NCI-H2029 treated with DMSO at 0.1 percent for 48 hours (cell line): ENCODE data around the gene CCDC122.

Experiments used
- DNase-seq: peaks from one replicate; lab custom pipeline; 2025; lab: John Stamatoyannopoulos, UW

Gene CCDC122

GRCh38 chr13:43800828-43801227, 78.7 kb downstream of the CCDC122 start:
- DNase-seq = no peak

DNA sequence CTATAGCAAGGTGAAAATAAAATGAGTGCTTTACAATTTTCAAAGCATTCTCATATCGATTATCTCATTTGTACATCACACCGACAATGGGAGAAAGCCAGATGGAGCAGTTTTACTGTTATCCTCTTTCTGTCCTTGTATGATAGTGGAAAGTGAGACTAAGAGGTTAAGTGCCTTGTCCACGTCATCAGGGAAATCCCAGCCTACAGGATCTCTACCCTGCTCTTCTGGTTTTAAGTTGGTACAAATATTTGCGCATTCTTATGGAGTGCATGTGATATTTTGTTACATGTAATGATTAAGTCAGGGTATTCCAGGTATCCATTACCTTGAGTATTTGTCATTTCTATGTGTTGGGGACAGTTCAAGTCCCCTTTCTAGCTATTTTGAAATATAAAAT, 80.3 kb downstream of the CCDC122 start:
- no peak for DNase-seq

DNA sequence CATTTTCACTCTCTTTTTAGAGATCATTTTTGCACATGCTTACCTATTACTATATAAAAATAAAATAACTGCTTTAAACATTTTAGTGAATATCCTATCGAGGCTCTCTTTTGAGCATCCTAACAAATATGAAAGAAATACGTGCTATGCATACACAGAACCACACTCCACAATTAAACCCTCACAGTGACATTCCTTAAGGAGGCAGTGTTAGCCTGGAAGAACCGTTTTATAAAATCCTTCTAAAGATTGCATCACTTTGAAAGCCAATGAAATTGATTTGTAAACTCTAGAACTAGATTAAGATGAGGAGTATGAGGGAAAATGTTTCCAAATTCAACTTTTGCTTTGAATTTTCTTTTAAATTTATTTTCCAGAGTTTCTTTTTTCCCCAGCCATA, 81.7 kb downstream of the CCDC122 start:
- DNase-seq = no peak

DNA sequence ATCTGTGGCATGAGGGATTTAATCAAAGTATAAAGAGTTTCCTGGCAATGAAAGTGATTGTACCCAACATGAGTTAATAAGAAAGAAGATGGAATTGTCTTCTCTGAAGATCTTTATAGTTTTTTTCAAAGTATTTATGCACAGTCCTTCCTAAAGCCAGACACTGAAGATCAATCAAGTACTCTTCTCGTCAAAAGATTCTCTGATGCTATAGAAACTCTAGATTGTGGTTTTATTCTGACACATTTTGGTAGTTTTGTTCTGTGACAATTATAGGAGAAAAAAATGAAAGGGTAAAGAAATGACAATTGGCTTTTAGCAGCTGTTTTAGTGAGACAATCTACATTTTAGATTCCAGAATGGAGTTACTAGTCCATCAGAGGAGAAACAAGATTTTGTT, 82.4 kb downstream of the CCDC122 start:
- DNase-seq = no peak

GRCh38 chr13:43794416-43794815, 85.1 kb downstream of the CCDC122 start:
- DNase-seq = no peak

DNA sequence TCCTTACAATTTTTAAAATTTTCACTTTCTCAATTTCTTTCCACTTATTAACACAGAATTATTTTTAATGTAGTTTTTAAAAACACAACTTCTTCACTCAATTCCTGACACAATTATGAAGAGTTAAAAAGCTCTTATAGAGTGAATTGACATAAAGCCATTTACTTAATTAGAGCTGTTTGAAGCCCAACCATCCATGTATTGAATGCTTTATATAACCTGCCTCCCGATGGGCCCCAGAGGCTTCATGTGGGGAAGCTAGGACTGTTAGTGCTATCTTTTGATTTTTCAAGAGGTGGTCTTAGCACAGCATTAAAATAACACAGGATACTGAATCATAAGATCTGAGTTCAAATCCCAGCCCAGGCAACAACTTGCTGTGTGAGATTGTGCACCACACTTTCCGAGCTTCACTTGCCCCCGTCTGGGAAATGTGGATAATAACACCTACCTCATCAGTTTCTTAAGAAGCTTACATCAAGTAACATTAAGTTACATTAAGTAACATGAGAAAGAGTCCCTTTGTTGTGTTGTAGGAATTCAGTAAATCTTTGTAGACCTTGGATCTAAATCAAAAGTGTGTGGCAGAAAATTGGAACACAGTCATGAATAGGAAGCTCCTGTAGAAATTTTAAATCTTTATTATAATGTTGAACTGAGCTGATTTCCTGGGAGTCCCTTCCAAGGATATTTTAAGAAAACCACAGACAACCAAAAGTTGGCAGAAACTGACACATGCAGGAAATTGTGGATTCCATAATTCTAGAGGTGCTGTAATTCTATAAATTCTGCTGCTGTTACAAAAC, 87.3 kb downstream of the CCDC122 start:
- no peak for DNase-seq

DNA sequence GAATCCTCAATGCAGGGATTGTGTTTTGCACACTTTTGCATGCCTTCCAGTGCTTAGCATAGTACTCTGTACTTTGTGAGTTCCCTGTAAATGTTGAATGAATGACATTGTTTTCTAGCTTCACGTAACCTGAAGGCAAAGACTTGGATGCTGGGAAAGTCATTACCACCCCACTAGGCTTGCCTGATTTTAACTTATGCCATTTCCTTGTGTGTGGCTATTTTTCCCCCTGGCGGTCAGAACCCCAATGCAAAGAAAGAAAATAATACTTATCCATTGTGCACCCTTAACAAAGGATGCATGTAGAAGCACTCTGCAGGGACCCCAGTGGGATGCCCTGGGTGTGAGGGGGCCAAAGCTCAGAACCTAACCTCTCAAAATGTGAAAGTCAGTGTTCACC, 91.5 kb downstream of the CCDC122 start:
- DNase-seq = no peak

DNA sequence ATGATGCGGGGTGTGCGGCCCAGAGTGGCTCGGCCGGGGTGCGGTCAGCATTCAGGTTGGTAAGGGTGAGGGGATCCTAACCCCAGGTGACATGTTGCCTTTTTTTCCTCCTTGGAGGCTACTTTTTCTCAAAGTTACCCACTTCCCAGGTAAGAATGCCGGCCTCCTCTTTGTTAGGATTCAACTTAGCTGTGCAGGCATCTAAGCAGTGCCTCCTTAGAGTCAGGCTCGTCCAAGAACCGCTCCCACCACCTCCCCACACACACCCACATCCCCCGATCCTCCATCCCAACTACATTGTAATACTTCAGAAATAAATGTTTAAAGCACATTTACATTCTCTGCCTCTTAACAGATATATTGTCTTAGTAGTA, 92.0 kb downstream of the CCDC122 start:
- no peak for DNase-seq

DNA sequence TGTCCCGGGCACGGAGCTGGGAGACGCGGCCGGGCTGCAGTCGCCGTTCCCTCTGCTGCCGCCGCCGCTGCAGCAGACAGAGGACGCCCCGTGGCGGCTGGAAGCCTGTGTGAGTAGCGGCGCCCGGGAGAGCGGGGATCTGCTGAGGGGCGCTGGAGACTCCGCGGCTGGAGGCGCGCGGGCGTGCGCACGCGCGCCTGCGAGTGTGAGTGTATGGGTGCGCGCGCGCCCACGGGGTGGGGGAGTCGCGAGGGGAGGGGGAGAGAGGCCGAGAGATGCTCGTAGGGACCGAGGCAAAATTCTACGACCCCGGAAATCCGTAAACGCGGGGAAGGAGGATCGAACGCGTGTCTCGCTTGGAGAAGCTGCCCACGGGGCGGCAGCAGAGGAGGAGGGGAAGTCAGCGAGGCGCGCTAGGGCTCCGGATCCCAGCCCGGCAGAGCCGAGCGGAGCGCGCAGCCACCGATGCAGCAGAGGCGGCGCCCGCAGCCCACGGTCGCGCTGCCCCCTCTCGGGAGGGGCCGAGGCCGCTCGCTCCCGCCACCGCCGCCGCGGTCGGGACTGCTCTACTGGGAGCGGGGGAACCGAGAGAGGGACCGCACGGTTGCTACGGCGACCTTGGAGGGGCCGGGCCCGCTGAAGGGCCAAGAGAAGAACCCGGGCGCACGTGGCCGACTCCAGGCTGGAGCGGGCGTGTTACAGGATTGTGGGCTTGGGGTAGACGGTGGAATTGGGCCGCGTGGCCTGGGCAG, 92.6 kb downstream of the CCDC122 start, which contains the start of gene ENOX1:
TSS of gene ENOX1 (minus strand) at position 207 of the 752 bp plus-strand sequence.
- DNase-seq = no peak

GRCh38 chr13:43786472-43786765, 93.1 kb downstream of the CCDC122 start:
- DNase-seq = no peak
